ENCODE results near the gene RAPGEF1.
A peak's percentile ranks its signal among the peaks of the same experiment; 100 is the strongest.

RAPGEF1 gene

GRCh38 chr9:131732061-131732526, 7.8 kb downstream of the RAPGEF1 start:
- DNase-seq (ENCODE audit: low read depth in 2 of 3, low spot score in 1 of 3), result no peak

- DNase-seq (ENCODE audit: low read depth in 2 of 3, low spot score in 1 of 3), result no peak
Observed at GRCh38 chr9:131731644-131732043, 8.2 kb downstream of the RAPGEF1 start.

GRCh38 chr9:131731237-131731636, 8.6 kb downstream of the RAPGEF1 start:
- DNase-seq (ENCODE audit: low read depth in 2 of 3, low spot score in 1 of 3), result no peak

- DNase-seq (ENCODE audit: low read depth in 2 of 3, low spot score in 1 of 3), result peak in 1 of 3 donors; percentile 50
Observed at GRCh38 chr9:131728961-131729360, 10.9 kb downstream of the RAPGEF1 start.

- DNase-seq (ENCODE audit: low read depth in 2 of 3, low spot score in 1 of 3), result no peak
Observed at GRCh38 chr9:131728546-131728910, 11.3 kb downstream of the RAPGEF1 start.

GRCh38 chr9:131727795-131728545, 11.9 kb downstream of the RAPGEF1 start:
- DNase-seq (ENCODE audit: low read depth in 2 of 3, low spot score in 1 of 3), result no peak

GRCh38 chr9:131727184-131727759, 12.6 kb downstream of the RAPGEF1 start:
- DNase-seq (ENCODE audit: low read depth in 2 of 3, low spot score in 1 of 3), result no peak

- no peak for DNase-seq (ENCODE audit: low read depth in 2 of 3, low spot score in 1 of 3)
Observed at GRCh38 chr9:131724683-131725082, 15.2 kb downstream of the RAPGEF1 start.

- DNase-seq (ENCODE audit: low read depth in 2 of 3, low spot score in 1 of 3), result no peak
Observed at GRCh38 chr9:131723632-131724031, 16.2 kb downstream of the RAPGEF1 start.

GRCh38 chr9:131722255-131722654, 17.6 kb downstream of the RAPGEF1 start:
- DNase-seq (ENCODE audit: low read depth in 2 of 3, low spot score in 1 of 3), result no peak

- no peak for DNase-seq (ENCODE audit: low read depth in 2 of 3, low spot score in 1 of 3)
Observed at GRCh38 chr9:131721076-131721475, 18.8 kb downstream of the RAPGEF1 start.

GRCh38 chr9:131720330-131720729, 19.5 kb downstream of the RAPGEF1 start:
- DNase-seq (ENCODE audit: low read depth in 2 of 3, low spot score in 1 of 3), result no peak

- DNase-seq (ENCODE audit: low read depth in 2 of 3, low spot score in 1 of 3), result no peak
Observed at GRCh38 chr9:131719262-131719908, 20.5 kb downstream of the RAPGEF1 start.

- no peak for DNase-seq (ENCODE audit: low read depth in 2 of 3, low spot score in 1 of 3)
Observed at GRCh38 chr9:131717719-131718460, 22.0 kb downstream of the RAPGEF1 start.

- DNase-seq (ENCODE audit: low read depth in 2 of 3, low spot score in 1 of 3), result no peak
Observed at GRCh38 chr9:131715906-131716305, 24.0 kb downstream of the RAPGEF1 start.

- DNase-seq (ENCODE audit: low read depth in 2 of 3, low spot score in 1 of 3), result no peak
Observed at GRCh38 chr9:131714821-131715220, 25.1 kb downstream of the RAPGEF1 start.

GRCh38 chr9:131714161-131714646, 25.7 kb downstream of the RAPGEF1 start:
- no peak for DNase-seq (ENCODE audit: low read depth in 2 of 3, low spot score in 1 of 3)

- no peak for DNase-seq (ENCODE audit: low read depth in 2 of 3, low spot score in 1 of 3)
Observed at GRCh38 chr9:131713016-131713415, 26.9 kb downstream of the RAPGEF1 start.

- DNase-seq (ENCODE audit: low read depth in 2 of 3, low spot score in 1 of 3), result no peak
Observed at GRCh38 chr9:131712151-131712716, 27.6 kb downstream of the RAPGEF1 start.

- no peak for DNase-seq (ENCODE audit: low read depth in 2 of 3, low spot score in 1 of 3)
Observed at GRCh38 chr9:131709771-131710431, 30.0 kb downstream of the RAPGEF1 start.
